Fibroblast of the aortic adventitia (primary cell): ENCODE data around the gene SRXN1. TPM values are rescaled to one million over a fixed set of nuclear protein-coding genes. Genes with fewer than 3 reads are reported as not detected.

Experiments used
- DNase-seq: peaks from one replicate; pipeline ENCODE4 v3.0.0-alpha.2; 2010; ENCODE audit warnings: low read depth
- H3K4me3 ChIP-seq: 2 replicates; pipeline ENCODE4 v1.5.1; 2011; ENCODE audit warnings: low read depth, mild to moderate bottlenecking, control low read depth, low read length, moderate library complexity
- total RNA-seq: library from RNA; depleted of rRNA; stranded (reverse); fragments of >200 nt; gene quantifications from 2 replicates; pipeline ENCODE4 v1.2.3, GENCODE V29; 2012; ENCODE audit warnings: low replicate concordance
- TF ChIP-seq, protein P1 (sequence below): IDR thresholded peaks from 2 replicates; pipeline ENCODE4 v1.5.1; 2011; ENCODE audit warnings: mild to moderate bottlenecking, low read length, control low read depth, inconsistent platforms; ENCODE audit not compliant: insufficient read depth

Gene SRXN1
- total RNA-seq, 1 donor = 67.9 TPM

DNA sequence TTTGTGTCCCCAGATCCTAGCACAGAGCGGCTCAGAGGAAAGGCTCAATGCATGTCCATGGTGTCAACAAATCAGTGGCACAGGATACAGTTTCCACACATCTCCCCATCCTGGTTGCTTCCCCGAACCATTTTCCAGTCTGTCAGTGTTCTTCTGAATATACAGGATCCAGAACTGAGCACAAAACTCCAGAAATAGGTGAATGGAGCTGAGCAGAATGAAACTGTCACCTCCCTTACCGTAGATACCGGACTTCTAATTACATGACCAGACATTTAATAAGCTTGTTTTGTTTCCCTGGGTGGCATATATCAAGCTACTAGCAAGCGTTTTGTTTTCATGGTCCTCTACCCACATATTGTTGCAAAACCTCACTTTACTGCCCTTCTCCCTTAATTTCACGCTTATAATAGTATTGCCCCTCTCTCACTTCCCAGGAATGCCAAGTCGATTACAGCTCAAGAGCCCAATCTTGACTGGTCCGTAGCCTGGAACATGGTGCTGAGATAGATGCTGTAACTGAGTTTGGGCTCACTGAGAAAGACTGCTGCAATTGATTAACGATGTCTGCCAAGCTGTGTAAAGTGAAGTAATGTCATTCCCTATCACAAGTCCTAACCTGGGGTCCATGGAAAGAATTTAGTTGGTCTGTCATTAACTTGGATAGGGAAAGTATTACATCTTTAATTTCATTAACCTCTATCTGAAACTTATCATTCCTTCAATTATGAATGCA lies 34.6 kb upstream of the SRXN1 start:
- DNase-seq = no peak
- TF ChIP-seq, protein P1, sequence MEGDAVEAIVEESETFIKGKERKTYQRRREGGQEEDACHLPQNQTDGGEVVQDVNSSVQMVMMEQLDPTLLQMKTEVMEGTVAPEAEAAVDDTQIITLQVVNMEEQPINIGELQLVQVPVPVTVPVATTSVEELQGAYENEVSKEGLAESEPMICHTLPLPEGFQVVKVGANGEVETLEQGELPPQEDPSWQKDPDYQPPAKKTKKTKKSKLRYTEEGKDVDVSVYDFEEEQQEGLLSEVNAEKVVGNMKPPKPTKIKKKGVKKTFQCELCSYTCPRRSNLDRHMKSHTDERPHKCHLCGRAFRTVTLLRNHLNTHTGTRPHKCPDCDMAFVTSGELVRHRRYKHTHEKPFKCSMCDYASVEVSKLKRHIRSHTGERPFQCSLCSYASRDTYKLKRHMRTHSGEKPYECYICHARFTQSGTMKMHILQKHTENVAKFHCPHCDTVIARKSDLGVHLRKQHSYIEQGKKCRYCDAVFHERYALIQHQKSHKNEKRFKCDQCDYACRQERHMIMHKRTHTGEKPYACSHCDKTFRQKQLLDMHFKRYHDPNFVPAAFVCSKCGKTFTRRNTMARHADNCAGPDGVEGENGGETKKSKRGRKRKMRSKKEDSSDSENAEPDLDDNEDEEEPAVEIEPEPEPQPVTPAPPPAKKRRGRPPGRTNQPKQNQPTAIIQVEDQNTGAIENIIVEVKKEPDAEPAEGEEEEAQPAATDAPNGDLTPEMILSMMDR = no peak
- H3K4me3 ChIP-seq = no peak overlapping the region

DNA sequence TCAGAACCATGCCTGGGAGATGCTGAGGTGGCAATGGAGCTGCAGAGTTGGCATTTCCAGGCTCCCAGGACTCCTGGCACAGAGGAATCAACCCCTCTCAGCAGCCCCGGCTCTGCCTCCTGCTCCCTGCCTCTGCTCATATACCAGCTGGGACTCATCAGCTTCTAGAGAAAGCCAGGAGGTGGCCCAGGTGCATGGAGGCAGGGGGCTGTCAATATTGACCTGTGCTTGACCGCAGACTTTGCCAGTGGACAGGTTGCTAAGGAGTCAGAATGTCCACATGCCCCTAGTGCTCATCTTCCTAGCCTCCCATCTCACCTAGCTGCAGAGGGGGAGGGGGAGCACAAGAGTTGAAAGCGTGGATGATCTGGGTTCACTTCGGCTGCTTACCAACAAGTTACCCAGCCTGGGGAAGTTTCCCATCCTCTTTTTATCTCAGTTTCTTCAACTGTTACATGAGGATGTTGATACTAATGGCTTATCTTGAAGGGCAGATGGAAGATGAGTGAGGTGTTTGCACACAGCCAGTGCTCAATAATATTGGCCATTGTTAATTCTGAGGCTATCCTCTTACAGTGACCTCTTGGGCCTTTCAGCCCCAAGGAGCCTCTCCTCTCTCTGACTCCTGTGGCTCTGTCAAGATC lies 31.8 kb upstream of the SRXN1 start:
- H3K4me3 ChIP-seq = no peak overlapping the region
- no peak for DNase-seq
- TF ChIP-seq, protein P1 = no peak

DNA sequence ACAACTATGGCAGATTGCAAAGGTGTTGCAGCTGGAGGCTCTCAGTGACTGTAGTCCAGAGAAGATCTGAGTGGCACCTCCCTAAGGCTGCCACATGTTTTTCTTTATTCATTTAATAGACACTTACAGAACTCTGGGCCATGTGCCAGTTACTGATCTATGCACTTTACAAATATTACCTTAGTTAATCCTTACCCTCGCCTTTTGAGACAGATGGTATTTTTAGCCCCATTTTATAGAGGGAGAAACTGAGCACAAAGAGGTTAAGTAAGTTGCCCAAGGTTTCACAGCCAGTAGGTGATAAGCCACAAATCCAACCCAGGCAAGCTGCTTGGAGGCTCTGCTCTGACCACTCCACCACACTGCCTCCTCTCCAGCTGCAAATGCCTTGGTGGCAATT lies 29.1 kb upstream of the SRXN1 start:
- TF ChIP-seq, protein P1 = no peak
- no peak overlapping the region for H3K4me3 ChIP-seq
- no peak for DNase-seq

DNA sequence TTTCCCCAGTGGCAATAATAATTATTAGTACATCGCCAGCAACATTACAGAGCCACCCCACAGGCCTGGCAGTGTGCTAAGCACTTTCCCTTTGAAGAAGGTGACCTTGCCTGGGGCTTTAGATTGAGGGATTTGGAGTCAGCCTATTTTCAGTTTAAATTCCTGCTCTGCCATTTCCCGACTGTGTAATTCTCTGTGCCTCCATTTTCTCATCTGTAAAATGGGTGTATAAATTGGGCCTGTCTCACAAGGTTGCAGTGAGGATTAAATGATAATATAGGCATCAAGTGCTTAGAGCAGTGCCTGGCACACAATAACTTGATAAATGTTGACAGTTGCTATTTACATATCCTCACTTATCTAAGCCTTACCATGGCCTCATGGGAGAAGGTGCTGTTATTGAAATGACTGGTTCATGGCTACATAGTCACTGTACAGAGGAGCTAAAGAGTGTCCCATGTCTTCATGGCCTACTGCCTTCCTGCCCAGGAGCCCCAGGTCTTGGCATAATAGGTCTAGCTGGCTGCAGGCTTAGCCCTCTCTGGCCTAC lies 27.7 kb upstream of the SRXN1 start:
- H3K4me3 ChIP-seq = no peak overlapping the region
- TF ChIP-seq, protein P1 = no peak
- no peak for DNase-seq

DNA sequence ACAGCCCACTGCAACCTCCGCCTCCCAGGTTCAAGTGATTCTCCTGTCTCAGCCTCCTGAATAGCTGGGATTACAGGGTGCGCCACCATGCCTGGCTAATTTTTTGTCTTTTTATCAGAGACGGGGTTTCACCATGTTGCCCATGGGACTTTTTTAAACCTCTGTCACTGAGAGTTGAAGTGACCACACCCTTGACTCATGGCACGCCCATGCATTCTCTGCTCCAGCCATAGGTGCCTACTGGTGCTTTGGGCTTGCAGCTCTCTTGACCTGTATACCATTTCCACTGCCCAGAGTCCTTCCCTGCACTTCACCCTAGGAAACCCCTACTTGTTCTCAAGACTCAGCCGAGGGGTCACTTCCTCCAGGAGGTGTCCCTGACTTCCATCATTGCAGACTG lies 25.0 kb upstream of the SRXN1 start:
- DNase-seq = no peak
- TF ChIP-seq, protein P1 = no peak
- H3K4me3 ChIP-seq = no peak overlapping the region

DNA sequence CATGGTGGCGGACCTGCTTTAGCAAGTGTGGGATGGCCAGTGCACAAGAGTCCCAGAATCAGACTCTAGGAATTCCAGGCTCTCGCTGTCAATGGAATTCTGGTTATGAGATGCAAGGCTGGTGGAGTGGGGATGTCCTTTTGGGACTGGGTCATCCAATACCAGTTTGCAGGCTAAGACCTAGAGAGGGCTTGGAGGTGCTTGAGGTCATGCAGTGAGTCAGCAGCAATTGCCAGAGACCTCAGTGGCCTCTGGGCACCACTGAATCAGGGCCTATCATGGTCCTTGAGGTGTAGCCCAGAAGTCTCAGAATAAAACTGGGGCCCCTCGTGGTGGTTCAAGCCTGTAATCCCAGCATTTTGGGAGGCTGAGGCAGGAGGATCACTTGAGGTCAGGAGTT lies 24.0 kb upstream of the SRXN1 start:
- DNase-seq = no peak
- H3K4me3 ChIP-seq = no peak overlapping the region
- TF ChIP-seq, protein P1 = no peak
